H9 (cell line): ENCODE results near the gene FSTL4. TPM values are rescaled to one million over a fixed set of nuclear protein-coding genes. Genes with fewer than 3 reads are reported as not detected.

Experiments
- DNase-seq: peaks from one replicate; pipeline ENCODE4 v3.0.0-alpha.2; 2017
- H2AFZ ChIP-seq: one replicate; pipeline ENCODE4 v1.6.1; 2013; ENCODE audit warnings: mild to moderate bottlenecking, low read length, control low read depth, moderate library complexity
- H2AK5ac ChIP-seq: 2 replicates; pipeline ENCODE4 v1.6.1; 2013; ENCODE audit warnings: low read length, control low read depth, mixed read lengths; ENCODE audit not compliant: insufficient read length
- H2BK120ac ChIP-seq: one replicate; pipeline ENCODE4 v1.6.1; 2013; ENCODE audit warnings: low read depth, mild to moderate bottlenecking, low read length, control low read depth, inconsistent platforms; ENCODE audit not compliant: poor library complexity, severe bottlenecking
- H2BK12ac ChIP-seq: 2 replicates; pipeline ENCODE4 v1.6.1; 2013; ENCODE audit warnings: low read length, control low read depth, mixed read lengths, low read depth; ENCODE audit not compliant: insufficient read length
- H2BK15ac ChIP-seq: 2 replicates; pipeline ENCODE4 v1.6.1; 2013; ENCODE audit warnings: low read depth, low read length, control low read depth
- H2BK20ac ChIP-seq: one replicate; pipeline ENCODE4 v1.6.1; 2013; ENCODE audit warnings: low read depth, mild to moderate bottlenecking, low read length, control low read depth, inconsistent platforms; ENCODE audit not compliant: poor library complexity, severe bottlenecking
- H2BK5ac ChIP-seq: 2 replicates; pipeline ENCODE4 v1.6.1; 2013; ENCODE audit warnings: low read length, control low read depth, mixed read lengths; ENCODE audit not compliant: insufficient read length
- H3K14ac ChIP-seq: 2 replicates; pipeline ENCODE4 v1.6.1; 2013; ENCODE audit warnings: low read length, control low read depth; ENCODE audit not compliant: insufficient read depth
- H3K18ac ChIP-seq: 2 replicates; pipeline ENCODE4 v1.6.1; 2013; ENCODE audit warnings: low read depth, mild to moderate bottlenecking, mixed read lengths, low read length, control low read depth; ENCODE audit not compliant: insufficient read length
- H3K23ac ChIP-seq: 2 replicates; pipeline ENCODE4 v1.6.1; 2013; ENCODE audit warnings: low read length, control low read depth, mixed read lengths, low read depth; ENCODE audit not compliant: insufficient read length
- H3K23me2 ChIP-seq: 2 replicates; pipeline ENCODE4 v1.6.1; 2013; ENCODE audit warnings: low read depth, mild to moderate bottlenecking, mixed read lengths, low read length, control low read depth; ENCODE audit not compliant: insufficient read length, poor library complexity, severe bottlenecking
- H3K27ac ChIP-seq: 2 replicates; pipeline ENCODE4 v1.5.1; 2013; ENCODE audit warnings: low read length, control low read depth, mixed read lengths, low read depth; ENCODE audit not compliant: insufficient read length
- H3K27me3 ChIP-seq: 2 replicates; pipeline ENCODE4 v1.6.1; 2013; ENCODE audit warnings: low read length, control low read depth, inconsistent platforms; ENCODE audit not compliant: insufficient read depth
- H3K4ac ChIP-seq: 2 replicates; pipeline ENCODE4 v1.6.1; 2013; ENCODE audit warnings: low read depth, mild to moderate bottlenecking, control low read depth, inconsistent platforms, low read length, moderate library complexity
- H3K4me1 ChIP-seq: 2 replicates; pipeline ENCODE4 v1.6.1; 2013; ENCODE audit warnings: low read length, control low read depth, inconsistent platforms; ENCODE audit not compliant: insufficient read depth
- H3K4me2 ChIP-seq: 2 replicates; pipeline ENCODE4 v1.6.1; 2013; ENCODE audit warnings: low read length, control low read depth, mixed read lengths; ENCODE audit not compliant: insufficient read length, insufficient read depth
- H3K56ac ChIP-seq: 2 replicates; pipeline ENCODE4 v1.6.1; 2013; ENCODE audit warnings: low read depth, mild to moderate bottlenecking, mixed read lengths, low read length, control low read depth; ENCODE audit not compliant: insufficient read length
- H3K79me1 ChIP-seq: 2 replicates; pipeline ENCODE4 v1.6.1; 2013; ENCODE audit warnings: low read depth, mild to moderate bottlenecking, moderate library complexity, low read length, control low read depth, inconsistent platforms; ENCODE audit not compliant: insufficient read depth, poor library complexity, severe bottlenecking
- H3K79me2 ChIP-seq: 2 replicates; pipeline ENCODE4 v1.6.1; 2013; ENCODE audit warnings: low read length, control low read depth, inconsistent platforms; ENCODE audit not compliant: insufficient read depth
- H3K9ac ChIP-seq: 2 replicates; pipeline ENCODE4 v1.6.1; 2013; ENCODE audit warnings: low read length, control low read depth, mixed read lengths; ENCODE audit not compliant: insufficient read length; ENCODE audit errors: extremely low read depth
- H3K9me3 ChIP-seq: one replicate; pipeline ENCODE4 v1.6.1; 2013; ENCODE audit warnings: low read depth, low read length, inconsistent platforms; ENCODE audit not compliant: control insufficient read depth
- H3T11ph ChIP-seq: one replicate; pipeline ENCODE4 v1.6.1; 2013; ENCODE audit warnings: mild to moderate bottlenecking, low read length, control low read depth, inconsistent platforms
- H4K20me1 ChIP-seq: one replicate; pipeline ENCODE4 v1.6.1; 2013; ENCODE audit not compliant: control insufficient read depth, insufficient read length, insufficient read depth
- H4K5ac ChIP-seq: 2 replicates; pipeline ENCODE4 v1.6.1; 2013; ENCODE audit warnings: low read depth, mild to moderate bottlenecking, mixed read lengths, low read length, control low read depth; ENCODE audit not compliant: insufficient read length
- H4K8ac ChIP-seq: replicated peaks from 2 replicates; pipeline ENCODE4 v1.6.1; 2013; ENCODE audit warnings: low read length, control low read depth, mixed read lengths, low read depth; ENCODE audit not compliant: insufficient read length
- H4K91ac ChIP-seq: 2 replicates; pipeline ENCODE4 v1.6.1; 2013; ENCODE audit warnings: low read depth, mild to moderate bottlenecking, moderate library complexity, mixed read lengths, low read length, control low read depth; ENCODE audit not compliant: insufficient read length
- H3K27ac Mint-ChIP-seq, 3 experiments: 2 replicates in 2 of 3; 3 replicates in 1 of 3; pipeline ENCODE4 v1.8.0; 2020 to 2021; ENCODE audit warnings: mixed read lengths in 3 of 3, mild to moderate bottlenecking in 1 of 3, moderate library complexity in 1 of 3
- H3K27me3 Mint-ChIP-seq: 2 replicates; pipeline ENCODE4 v1.8.0; 2021; ENCODE audit warnings: low read depth, mild to moderate bottlenecking, moderate library complexity, mixed read lengths
- H3K36me3 Mint-ChIP-seq, 3 experiments: 2 replicates in 2 of 3; 3 replicates in 1 of 3; pipeline ENCODE4 v1.8.0; 2020 to 2021; ENCODE audit warnings: low read depth in 3 of 3, mixed read lengths in 3 of 3; ENCODE audit not compliant: insufficient read depth in 1 of 3
- H3K4me1 Mint-ChIP-seq, 2 experiments: 2 replicates each; pipeline ENCODE4 v1.8.0; 2020; ENCODE audit warnings: mixed read lengths in 2 of 2
- H3K4me3 Mint-ChIP-seq, 2 experiments: 2 replicates in 1 of 2; 3 replicates in 1 of 2; pipeline ENCODE4 v1.8.0; 2020 to 2021; ENCODE audit warnings: mild to moderate bottlenecking in 2 of 2, mixed read lengths in 2 of 2, moderate library complexity in 1 of 2
- H3K9me3 Mint-ChIP-seq, 2 experiments: 2 replicates in 1 of 2; 3 replicates in 1 of 2; pipeline ENCODE4 v1.8.0; 2020; ENCODE audit warnings: mild to moderate bottlenecking in 2 of 2, mixed read lengths in 2 of 2, moderate library complexity in 1 of 2
- CTCF ChIP-seq: fragments of 200-600 bp; sonication (generic); conservative IDR thresholded peaks from 3 replicates; pipeline ENCODE4 v1.8.0; 2021; ENCODE audit warnings: antibody characterized with exemption, mild to moderate bottlenecking
- whole genome bisulfite sequencing: extraction: QIAGEN DNeasy Blood & Tissue Kit; methylation state at CpG from one replicate; pipeline ENCODE4 v1.1.7; 2013; ENCODE audit warnings: missing lambda C conversion rate, low lambda C conversion rate, mixed read lengths; ENCODE audit not compliant: insufficient read length; ENCODE audit errors: extremely low coverage; 5-methylcytosine and 5-hydroxymethylcytosine counted together
- total RNA-seq: library from RNA; stranded (reverse); gene quantifications from 2 replicates; pipeline ENCODE4 v1.2.1, GENCODE V29; 2021

Gene FSTL4
- total RNA-seq, 1 experiment from 2014 or later, result 5.7 TPM

GRCh38 chr5:133527311-133527710, 85.0 kb downstream of the FSTL4 start:
- H3T11ph ChIP-seq, result no peak overlapping the region
- H3K18ac ChIP-seq, result no peak overlapping the region
- no peaks in the 10 kb centered on the region for H3K79me2 ChIP-seq
- H2BK12ac ChIP-seq, result no peak overlapping the region
- no peak overlapping the region for H2BK5ac ChIP-seq
- Mint-ChIP-seq H3K4me1 (peaks cover 27 to 32% of the 10 kb centered on the region in 2 experiments), H3K4me3 (no peak overlapping the region), H3K36me3 (no peaks in the 10 kb centered on the region), H3K27me3 (peaks cover 3% of the 10 kb centered on the region; the same call in 1 of the 2 replicates), H3K9me3 (no peaks in the 10 kb centered on the region), H3K27ac (no peak overlapping the region)
- no peak overlapping the region for H3K23ac ChIP-seq
- no peak overlapping the region for H2BK120ac ChIP-seq
- H3K4me1 ChIP-seq, result no peaks in the 10 kb centered on the region; the same call in 1 of the 2 replicates
- H2BK20ac ChIP-seq, result no peak overlapping the region
- no peak overlapping the region for H4K5ac ChIP-seq
- H3K79me1 ChIP-seq, result no peaks in the 10 kb centered on the region
- H3K4me2 ChIP-seq, result no peak overlapping the region
- H2BK15ac ChIP-seq, result no peak overlapping the region
- no peak overlapping the region for H2AFZ ChIP-seq
- H3K4ac ChIP-seq, result no peak overlapping the region
- no peaks in the 10 kb centered on the region for H3K9me3 ChIP-seq
- H3K27me3 ChIP-seq, result no peaks in the 10 kb centered on the region
- no peak overlapping the region for H2AK5ac ChIP-seq
- TF ChIP-seq CTCF, result no peak
- DNase-seq, result no peak
- no peak overlapping the region for H4K8ac ChIP-seq
- no CpG with 5 or more reads among the region's 2 CpGs for WGBS
- no peaks in the 10 kb centered on the region for H4K20me1 ChIP-seq
- no peak overlapping the region for H4K91ac ChIP-seq
- H3K27ac ChIP-seq, result no peak overlapping the region
- H3K56ac ChIP-seq, result no peak overlapping the region
- no peak overlapping the region for H3K14ac ChIP-seq
- no peak overlapping the region for H3K9ac ChIP-seq
- no peaks in the 10 kb centered on the region for H3K23me2 ChIP-seq
